ENCODE measurements around the gene LIPN. TPM values are rescaled to one million over a fixed set of nuclear protein-coding genes. Genes with fewer than 3 reads are reported as not detected.
"Not testable (repeated sequence)": the region's sequence is repeated elsewhere in the genome, so short reads cannot be mapped to it uniquely, and the experiment has no call there.

LIPN gene
- total and polyA plus RNA-seq, 7 donors = not detected

DNA sequence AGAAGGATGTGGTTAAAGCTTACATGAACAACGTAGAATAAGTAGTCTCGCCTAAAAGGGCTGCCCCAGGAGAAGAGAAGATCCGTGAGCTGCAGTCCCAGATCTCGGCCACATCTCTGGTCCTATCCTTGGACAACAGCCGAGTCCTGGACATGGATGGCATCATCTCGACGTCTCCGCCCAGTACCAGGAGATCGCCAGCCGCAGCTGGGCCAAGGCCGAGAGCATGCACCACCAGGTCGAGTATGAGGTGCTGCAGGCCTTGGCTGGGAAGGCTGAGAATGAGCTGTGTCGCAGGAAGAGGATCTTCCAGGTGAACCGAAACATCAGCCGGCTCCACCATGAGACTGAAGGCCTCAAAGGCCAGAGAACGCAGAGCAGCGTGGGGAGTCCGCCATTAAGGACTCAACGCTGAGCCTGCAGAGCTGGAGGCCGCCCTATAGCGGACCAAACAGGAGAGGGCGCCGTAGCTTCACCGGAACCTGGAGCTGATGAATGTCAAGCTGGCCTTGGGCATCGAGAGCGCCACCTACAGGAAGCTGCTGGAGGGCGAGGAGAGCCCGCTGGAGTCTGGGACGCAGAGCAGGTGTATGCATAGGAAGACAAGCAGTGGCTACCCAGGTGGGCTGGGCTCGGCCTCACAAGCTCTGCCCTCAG is 31.6 kb upstream of the LIPN start:
- Histone ChIP-seq H3K27ac (no peak overlapping the region), H3K9me3 (no peaks in the 10 kb centered on the region), H3K4me3 (no peak overlapping the region), H3K4me1 (no peaks in the 10 kb centered on the region), H3K36me3 (ENCODE audit: insufficient read depth in 1 of 2, low read depth in 1 of 2) (no peaks in the 10 kb centered on the region), H3K27me3 (ENCODE audit: insufficient read depth in 3 of 3, low read length in 2 of 3) (no peaks in the 10 kb centered on the region)
- ATAC-seq (no peak), DNase-seq (no peak)
- intact Hi-C loops (cut with DNase I) = no loop called here
- TF ChIP-seq, protein P1, sequence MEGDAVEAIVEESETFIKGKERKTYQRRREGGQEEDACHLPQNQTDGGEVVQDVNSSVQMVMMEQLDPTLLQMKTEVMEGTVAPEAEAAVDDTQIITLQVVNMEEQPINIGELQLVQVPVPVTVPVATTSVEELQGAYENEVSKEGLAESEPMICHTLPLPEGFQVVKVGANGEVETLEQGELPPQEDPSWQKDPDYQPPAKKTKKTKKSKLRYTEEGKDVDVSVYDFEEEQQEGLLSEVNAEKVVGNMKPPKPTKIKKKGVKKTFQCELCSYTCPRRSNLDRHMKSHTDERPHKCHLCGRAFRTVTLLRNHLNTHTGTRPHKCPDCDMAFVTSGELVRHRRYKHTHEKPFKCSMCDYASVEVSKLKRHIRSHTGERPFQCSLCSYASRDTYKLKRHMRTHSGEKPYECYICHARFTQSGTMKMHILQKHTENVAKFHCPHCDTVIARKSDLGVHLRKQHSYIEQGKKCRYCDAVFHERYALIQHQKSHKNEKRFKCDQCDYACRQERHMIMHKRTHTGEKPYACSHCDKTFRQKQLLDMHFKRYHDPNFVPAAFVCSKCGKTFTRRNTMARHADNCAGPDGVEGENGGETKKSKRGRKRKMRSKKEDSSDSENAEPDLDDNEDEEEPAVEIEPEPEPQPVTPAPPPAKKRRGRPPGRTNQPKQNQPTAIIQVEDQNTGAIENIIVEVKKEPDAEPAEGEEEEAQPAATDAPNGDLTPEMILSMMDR (IDR thresholded peaks at IDR 0.05) = no peak
- WGBS, 3 donors = 64 to 68% (median 67%) methylated on average over 30 of the region's 30 CpGs

DNA sequence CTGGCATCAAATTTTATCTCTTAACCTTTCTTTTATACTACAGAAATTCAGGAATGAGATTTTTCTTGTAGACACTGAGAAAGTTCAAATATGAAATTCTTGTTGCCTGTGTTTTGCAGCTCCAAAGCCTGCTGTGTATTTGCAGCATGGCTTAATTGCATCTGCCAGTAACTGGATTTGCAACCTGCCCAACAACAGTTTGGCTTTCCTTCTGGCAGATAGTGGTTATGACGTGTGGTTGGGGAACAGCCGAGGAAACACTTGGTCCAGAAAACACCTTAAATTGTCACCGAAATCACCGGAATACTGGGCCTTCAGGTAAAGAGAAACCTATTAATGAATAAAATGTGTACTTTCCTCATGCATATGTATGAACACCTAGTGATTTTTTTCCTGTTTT is 29.0 kb upstream of the LIPN start:
- WGBS, 3 donors = 58 to 81% (median 71%) methylated on average over 4 of the region's 4 CpGs
- ATAC-seq (no peak), DNase-seq (no peak)
- Histone ChIP-seq H3K4me1 (no peaks in the 10 kb centered on the region), H3K27me3 (ENCODE audit: insufficient read depth in 3 of 3, low read length in 2 of 3) (no peaks in the 10 kb centered on the region), H3K4me3 (no peak overlapping the region), H3K36me3 (ENCODE audit: insufficient read depth in 1 of 2, low read depth in 1 of 2) (no peaks in the 10 kb centered on the region), H3K27ac (no peak overlapping the region), H3K9me3 (no peaks in the 10 kb centered on the region)
- TF ChIP-seq, protein P1 (IDR thresholded peaks at IDR 0.05) = no peak
- intact Hi-C loops (cut with DNase I) = no loop called here

DNA sequence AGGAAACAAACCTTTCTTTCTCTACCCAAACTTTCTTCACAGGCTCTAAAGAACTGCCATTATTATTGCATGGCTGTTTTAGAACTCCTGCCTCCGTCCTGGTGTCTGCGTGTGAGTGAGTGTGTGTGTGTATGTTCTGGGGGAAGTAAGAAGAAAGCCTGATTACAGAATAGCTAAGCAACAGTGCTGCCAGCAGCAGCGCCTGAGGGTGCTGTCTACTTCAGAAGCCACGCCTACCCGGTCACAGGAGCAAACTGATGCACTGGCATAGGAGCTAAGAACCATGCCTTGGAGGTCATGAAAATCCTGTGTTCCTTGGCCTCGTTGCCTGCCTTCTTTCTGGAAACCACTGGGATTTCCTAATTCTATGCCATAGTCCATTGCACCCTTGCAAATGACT is 28.5 kb upstream of the LIPN start:
- 50 to 62% (median 54%) methylated on average over 6 of the region's 6 CpGs for WGBS, 3 donors
- Histone ChIP-seq H3K36me3 (ENCODE audit: insufficient read depth in 1 of 2, low read depth in 1 of 2) (no peaks in the 10 kb centered on the region), H3K27me3 (ENCODE audit: insufficient read depth in 3 of 3, low read length in 2 of 3) (no peaks in the 10 kb centered on the region), H3K4me3 (no peak overlapping the region), H3K27ac (no peak overlapping the region), H3K4me1 (no peaks in the 10 kb centered on the region), H3K9me3 (no peaks in the 10 kb centered on the region)
- no peak for ATAC-seq
- TF ChIP-seq, protein P1 (IDR thresholded peaks at IDR 0.05) = no peak
- intact Hi-C loops (cut with DNase I) = no loop called here
- DNase-seq = no peak

DNA sequence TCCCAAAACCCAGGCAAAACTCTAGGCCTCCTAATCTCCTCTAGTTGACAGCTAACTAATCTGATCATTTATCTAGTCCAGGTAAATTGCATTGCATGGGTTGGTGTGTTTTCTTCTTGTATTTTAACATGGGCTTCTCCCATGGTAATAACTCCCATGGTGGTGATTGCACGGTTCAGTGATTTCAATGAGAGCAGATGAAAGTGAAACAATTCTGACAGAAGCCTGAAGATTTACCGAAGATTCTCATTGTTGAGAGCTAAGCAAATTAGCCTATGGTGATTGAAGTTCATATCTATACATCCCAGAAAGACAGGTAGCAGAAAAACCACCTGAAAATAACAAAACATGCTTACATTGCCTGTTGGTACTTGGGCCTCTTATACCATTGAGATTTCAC is 26.6 kb upstream of the LIPN start:
- H3K27ac ChIP-seq = no peak overlapping the region
- DNase-seq (no peak), ATAC-seq (no peak)
- no peak overlapping the region for H3K4me3 ChIP-seq
- no peaks in the 10 kb centered on the region for H3K36me3 ChIP-seq (ENCODE audit: insufficient read depth in 1 of 2, low read depth in 1 of 2)
- no peaks in the 10 kb centered on the region for H3K27me3 ChIP-seq (ENCODE audit: insufficient read depth in 3 of 3, low read length in 2 of 3)
- no peaks in the 10 kb centered on the region for H3K9me3 ChIP-seq
- TF ChIP-seq, protein P1 (IDR thresholded peaks at IDR 0.05) = no peak
- intact Hi-C loops (cut with DNase I) = no loop called here
- no peaks in the 10 kb centered on the region for H3K4me1 ChIP-seq
- 81 to 86% (median 85%) methylated on average over 2 of the region's 2 CpGs for WGBS, 3 donors

DNA sequence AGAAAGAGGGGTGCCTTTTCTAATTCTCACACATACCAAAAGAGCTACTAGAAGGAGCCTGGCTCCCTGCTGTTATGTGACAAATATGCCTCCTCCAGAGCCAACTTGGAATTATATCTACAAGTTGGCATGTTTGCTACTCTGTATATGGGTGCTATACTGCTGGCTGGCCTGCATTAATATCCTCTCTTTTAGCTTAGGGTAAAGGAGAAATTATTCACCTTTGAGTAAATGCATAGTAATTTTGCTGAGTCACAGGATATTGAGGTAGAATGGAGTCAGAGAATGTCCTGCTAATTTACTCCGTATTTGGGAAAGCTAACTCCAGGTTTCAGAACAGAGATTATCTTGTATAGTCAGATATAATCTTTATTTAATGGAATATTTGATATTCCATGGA is 24.2 kb upstream of the LIPN start:
- Histone ChIP-seq H3K4me1 (no peaks in the 10 kb centered on the region), H3K4me3 (no peak overlapping the region), H3K9me3 (no peaks in the 10 kb centered on the region), H3K27me3 (ENCODE audit: insufficient read depth in 3 of 3, low read length in 2 of 3) (no peaks in the 10 kb centered on the region), H3K27ac (no peak overlapping the region), H3K36me3 (ENCODE audit: insufficient read depth in 1 of 2, low read depth in 1 of 2) (no peaks in the 10 kb centered on the region)
- no peak for ATAC-seq
- WGBS, 3 donors = 63 to 83% (median 71%) methylated on average over 1 of the region's 1 CpG
- no peak for DNase-seq
- TF ChIP-seq, protein P1 (IDR thresholded peaks at IDR 0.05) = no peak
- intact Hi-C loops (cut with DNase I) = no loop called here

DNA sequence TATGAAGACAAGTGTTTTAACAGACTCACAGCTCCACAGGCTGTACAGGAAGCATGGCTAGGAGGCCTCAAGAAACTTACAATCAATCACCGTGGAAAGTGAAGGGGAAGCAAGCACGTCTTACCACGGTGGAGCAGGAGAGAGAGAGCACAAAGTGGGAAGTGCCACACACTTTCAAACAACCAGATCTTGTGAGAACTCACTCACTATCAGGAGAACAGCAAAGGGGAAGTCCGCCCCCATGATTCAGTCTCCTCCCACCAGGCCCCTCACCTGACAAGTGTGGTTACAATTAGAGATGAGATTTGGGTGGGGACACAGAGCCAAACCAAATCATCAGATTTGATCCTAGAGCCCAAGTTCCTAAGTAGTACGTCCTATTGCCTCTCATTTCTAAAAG is 17.9 kb upstream of the LIPN start:
- H3K27me3 ChIP-seq (ENCODE audit: insufficient read depth in 3 of 3, low read length in 2 of 3); H3K4me1 ChIP-seq; H3K9me3 ChIP-seq; DNase-seq; ATAC-seq; H3K36me3 ChIP-seq (ENCODE audit: insufficient read depth in 1 of 2, low read depth in 1 of 2); intact Hi-C loops (cut with DNase I); H3K4me3 ChIP-seq; H3K27ac ChIP-seq: not testable (repeated sequence)
- 33 to 46% (median 45%) methylated on average over 5 of the region's 5 CpGs for WGBS, 3 donors
